GM21423 (cell line): ENCODE results near the gene ABCA2.
"Not testable (repeated sequence)": the region's sequence is repeated elsewhere in the genome, so short reads cannot be mapped to it uniquely, and the experiment has no call there.

Source experiments
- ATAC-seq: cut with Tn5 transposase; IDR thresholded peaks from one replicate; pipeline ENCODE4 v1.9.1; 2021; ENCODE audit warnings: mild to moderate bottlenecking, moderate library complexity; ENCODE audit not compliant: unreplicated experiment

The ABCA2 gene

GRCh38 chr9:137064027-137064879, 36.2 kb upstream of the ABCA2 start:
- ATAC-seq = no peak

GRCh38 chr9:137063311-137064026, 35.4 kb upstream of the ABCA2 start:
- ATAC-seq = no peak

- ATAC-seq = not testable (repeated sequence)
Observed at GRCh38 chr9:137062798-137063197, 34.8 kb upstream of the ABCA2 start.

- no peak for ATAC-seq
Observed at GRCh38 chr9:137062384-137062783, 34.3 kb upstream of the ABCA2 start.

GRCh38 chr9:137058521-137059234, 30.6 kb upstream of the ABCA2 start:
- no peak for ATAC-seq

GRCh38 chr9:137057545-137057944, 29.5 kb upstream of the ABCA2 start:
- ATAC-seq = no peak

- ATAC-seq = no peak
Observed at GRCh38 chr9:137056739-137057415, 28.8 kb upstream of the ABCA2 start.

- no peak for ATAC-seq
Observed at GRCh38 chr9:137055385-137056364, 27.6 kb upstream of the ABCA2 start.

- no peak for ATAC-seq
Observed at GRCh38 chr9:137054932-137055384, 26.9 kb upstream of the ABCA2 start.

GRCh38 chr9:137053944-137054931, 26.2 kb upstream of the ABCA2 start, which contains the start of gene ENTPD2:
TSS of gene ENTPD2 (minus strand) at chr9:137054061. CDS start at chr9:137053997, 64 bp downstream.
- no peak for ATAC-seq

- ATAC-seq = no peak
Observed at GRCh38 chr9:137052998-137053943, 25.2 kb upstream of the ABCA2 start.

GRCh38 chr9:137052293-137052692, 24.3 kb upstream of the ABCA2 start:
- no peak for ATAC-seq

- no peak for ATAC-seq
Observed at GRCh38 chr9:137051145-137051724, 23.2 kb upstream of the ABCA2 start.

- no peak for ATAC-seq
Observed at GRCh38 chr9:137050570-137050969, 22.5 kb upstream of the ABCA2 start.

GRCh38 chr9:137049544-137050449, 21.8 kb upstream of the ABCA2 start:
- no peak for ATAC-seq
